HFFc6 (cell line): ENCODE data around the gene GNG3. TPM values are rescaled to one million over a fixed set of nuclear protein-coding genes. Genes with fewer than 3 reads are reported as not detected.

Experiments
- DNase-seq: peaks from one replicate; pipeline ENCODE4 v3.0.0-alpha.2; 2018
- H3K27ac Mint-ChIP-seq: 2 replicates; pipeline ENCODE4 v1.8.0; 2020; ENCODE audit warnings: mild to moderate bottlenecking, mixed read lengths
- H3K27me3 Mint-ChIP-seq: 2 replicates; pipeline ENCODE4 v1.8.0; 2021; ENCODE audit warnings: mild to moderate bottlenecking, moderate library complexity, mixed read lengths; ENCODE audit not compliant: insufficient read depth
- H3K36me3 Mint-ChIP-seq: 2 replicates; pipeline ENCODE4 v1.8.0; 2021; ENCODE audit warnings: low read depth, mixed read lengths
- H3K4me1 Mint-ChIP-seq: 2 replicates; pipeline ENCODE4 v1.8.0; 2020; ENCODE audit warnings: low read depth, mixed read lengths
- H3K4me3 Mint-ChIP-seq: 2 replicates; pipeline ENCODE4 v1.8.0; 2020; ENCODE audit warnings: mild to moderate bottlenecking, moderate library complexity, mixed read lengths
- H3K9me3 Mint-ChIP-seq: 2 replicates; pipeline ENCODE4 v1.8.0; 2020; ENCODE audit warnings: mild to moderate bottlenecking, mixed read lengths
- CTCF ChIP-seq: fragments of 200-600 bp; sonication (generic); IDR thresholded peaks from 2 replicates; pipeline ENCODE4 v1.5.0; 2021; ENCODE audit warnings: antibody characterized with exemption, mild to moderate bottlenecking
- total RNA-seq, 6 experiments: library from RNA; stranded (reverse); fragmentation: NEBNext Ultra II Directional; extraction: Animal tissue kit (Norgen Biotek cat#: 25700); gene quantifications; 2 replicates in 1 of 6; 3 replicates in 5 of 6; pipeline ENCODE4 v1.2.3, GENCODE V29; 2021

The GNG3 gene
- total RNA-seq, 6 experiments from 2014 or later, result not detected

- Mint-ChIP-seq H3K9me3 (no peaks in the 10 kb centered on the region), H3K4me3 (peak within 1 kb of the TSS; percentile 91), H3K36me3 (peaks cover 16% of the 10 kb centered on the region), H3K27ac (peak within 1 kb of the TSS; percentile 94), H3K27me3 (peaks cover 4% of the 10 kb centered on the region; the same call in 1 of the 2 replicates), H3K4me1 (peaks cover 27% of the 10 kb centered on the region)
- no peak for TF ChIP-seq CTCF
- peak; percentile 76 for DNase-seq
Measured at GRCh38 chr11:62678770-62679696, 28.4 kb upstream of the GNG3 start, which contains the start of gene UBXN1. Gene UBXN1 (minus strand): TSS chr11:62679073. CDS start chr11:62678923, 150 bp downstream.

- peak; percentile 80 for DNase-seq
- peak overlapping the region; percentile 60; the same call in 1 of the 2 replicates for H3K4me3 Mint-ChIP-seq
- H3K27ac Mint-ChIP-seq, result peak overlapping the region; percentile 56
- H3K36me3 Mint-ChIP-seq, result peaks cover 12% of the 10 kb centered on the region
- TF ChIP-seq CTCF, result peak; percentile 78
- H3K9me3 Mint-ChIP-seq, result no peaks in the 10 kb centered on the region
- peaks cover 4% of the 10 kb centered on the region for H3K27me3 Mint-ChIP-seq
- H3K4me1 Mint-ChIP-seq, result peaks cover 27% of the 10 kb centered on the region
Measured at GRCh38 chr11:62680825-62681240, 26.6 kb upstream of the GNG3 start.

- Mint-ChIP-seq H3K36me3 (peaks cover 6% of the 10 kb centered on the region), H3K27ac (no peak overlapping the region), H3K9me3 (no peaks in the 10 kb centered on the region), H3K4me3 (no peak overlapping the region), H3K27me3 (peaks cover 4% of the 10 kb centered on the region), H3K4me1 (peaks cover 18% of the 10 kb centered on the region)
- TF ChIP-seq CTCF, result no peak
- no peak for DNase-seq
Measured at GRCh38 chr11:62682518-62682917, 25.0 kb upstream of the GNG3 start.

GRCh38 chr11:62687508-62688396, 19.7 kb upstream of the GNG3 start:
- Mint-ChIP-seq H3K27ac (no peak overlapping the region), H3K36me3 (peaks cover 9% of the 10 kb centered on the region), H3K4me3 (no peak overlapping the region), H3K4me1 (peaks cover 21% of the 10 kb centered on the region), H3K9me3 (no peaks in the 10 kb centered on the region), H3K27me3 (no peaks in the 10 kb centered on the region; the same call in none of the 2 replicates)
- DNase-seq, result no peak
- no peak for TF ChIP-seq CTCF

GRCh38 chr11:62688491-62688890, 19.0 kb upstream of the GNG3 start:
- Mint-ChIP-seq H3K4me3 (peak overlapping the region; percentile 24; the same call in 1 of the 2 replicates), H3K4me1 (peaks cover 21% of the 10 kb centered on the region), H3K9me3 (no peaks in the 10 kb centered on the region), H3K27ac (peak overlapping the region; percentile 22; the same call in 1 of the 2 replicates), H3K36me3 (peaks cover 12% of the 10 kb centered on the region), H3K27me3 (no peaks in the 10 kb centered on the region; the same call in none of the 2 replicates)
- no peak for TF ChIP-seq CTCF
- DNase-seq, result no peak
